Stimulated activated CD8-positive, alpha-beta memory T cell treated with anti-CD3 and anti-CD28 coated beads, Interleukin-12 subunit alpha, Interleukin-12 subunit beta, amount 100 ng/mL, for 1 hour (primary cell): Measurements from ENCODE around the gene LMAN2.
A peak's percentile ranks its signal among the peaks of the same experiment; 100 is the strongest.
"Not testable (repeated sequence)": the region's sequence is repeated elsewhere in the genome, so short reads cannot be mapped to it uniquely, and the experiment has no call there.

ENCODE experiments used
- DNase-seq: peaks from one replicate; pipeline ENCODE4 v3.0.0-alpha.2; 2020; ENCODE audit warnings: low read depth

The LMAN2 gene

DNA sequence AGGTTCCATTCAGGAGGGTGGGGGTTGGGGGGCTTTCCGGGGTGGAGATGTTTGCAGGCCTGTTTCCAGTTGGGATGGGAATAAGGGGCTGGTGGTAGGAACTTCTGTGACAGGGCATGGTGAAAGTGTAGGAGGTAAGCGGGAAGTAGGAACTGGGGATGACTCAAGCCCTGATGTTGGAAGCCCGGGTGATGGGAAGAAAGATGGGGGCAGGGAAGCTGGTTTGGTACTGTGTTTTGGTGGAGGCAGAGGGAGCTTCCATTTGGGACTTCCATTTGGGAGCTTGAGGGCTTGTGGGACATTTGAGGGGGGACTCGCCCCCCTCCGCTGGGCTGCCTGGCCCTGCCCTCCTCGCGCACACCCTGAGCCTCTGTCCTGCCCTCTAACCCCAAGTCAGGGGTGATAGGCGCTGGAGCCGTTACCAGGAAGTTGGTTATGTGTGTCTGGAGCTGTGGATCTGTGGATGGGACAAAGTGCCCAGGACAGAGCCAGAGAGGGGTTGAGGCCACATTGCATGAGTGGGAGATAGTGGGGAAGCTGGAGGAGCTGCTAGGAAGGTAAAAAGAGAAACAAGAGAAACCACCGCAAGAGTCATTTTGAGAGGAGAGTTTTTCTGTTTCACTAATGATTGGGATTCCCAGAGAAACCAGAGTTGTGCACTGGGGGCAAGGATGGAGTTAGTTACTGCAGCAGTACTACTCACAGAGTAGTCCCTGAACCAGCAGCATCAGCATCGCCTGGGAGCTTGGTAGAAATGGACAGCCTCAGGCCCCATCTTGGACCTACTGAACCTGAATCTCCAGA lies 12.9 kb upstream of the LMAN2 start:
- DNase-seq = no peak

DNA sequence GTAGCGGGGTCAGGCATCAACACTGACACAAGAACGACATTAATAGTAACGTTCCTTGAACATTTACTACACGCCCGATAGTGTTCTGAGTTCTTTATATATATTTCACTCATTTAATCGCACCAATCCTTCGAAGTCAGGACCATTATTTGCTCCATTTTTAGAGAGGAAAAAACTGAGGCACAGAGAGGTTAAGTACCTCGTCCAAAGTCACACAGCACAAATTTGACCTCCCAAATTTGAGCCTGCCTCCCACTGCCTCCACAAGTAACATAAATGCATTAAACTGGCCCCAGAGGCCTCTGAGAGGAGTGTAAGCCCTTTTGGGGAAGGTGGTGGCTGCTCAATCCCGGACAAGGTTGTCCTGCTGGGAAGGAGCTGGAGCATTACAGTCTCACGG lies 12.1 kb upstream of the LMAN2 start:
- DNase-seq = no peak

DNA sequence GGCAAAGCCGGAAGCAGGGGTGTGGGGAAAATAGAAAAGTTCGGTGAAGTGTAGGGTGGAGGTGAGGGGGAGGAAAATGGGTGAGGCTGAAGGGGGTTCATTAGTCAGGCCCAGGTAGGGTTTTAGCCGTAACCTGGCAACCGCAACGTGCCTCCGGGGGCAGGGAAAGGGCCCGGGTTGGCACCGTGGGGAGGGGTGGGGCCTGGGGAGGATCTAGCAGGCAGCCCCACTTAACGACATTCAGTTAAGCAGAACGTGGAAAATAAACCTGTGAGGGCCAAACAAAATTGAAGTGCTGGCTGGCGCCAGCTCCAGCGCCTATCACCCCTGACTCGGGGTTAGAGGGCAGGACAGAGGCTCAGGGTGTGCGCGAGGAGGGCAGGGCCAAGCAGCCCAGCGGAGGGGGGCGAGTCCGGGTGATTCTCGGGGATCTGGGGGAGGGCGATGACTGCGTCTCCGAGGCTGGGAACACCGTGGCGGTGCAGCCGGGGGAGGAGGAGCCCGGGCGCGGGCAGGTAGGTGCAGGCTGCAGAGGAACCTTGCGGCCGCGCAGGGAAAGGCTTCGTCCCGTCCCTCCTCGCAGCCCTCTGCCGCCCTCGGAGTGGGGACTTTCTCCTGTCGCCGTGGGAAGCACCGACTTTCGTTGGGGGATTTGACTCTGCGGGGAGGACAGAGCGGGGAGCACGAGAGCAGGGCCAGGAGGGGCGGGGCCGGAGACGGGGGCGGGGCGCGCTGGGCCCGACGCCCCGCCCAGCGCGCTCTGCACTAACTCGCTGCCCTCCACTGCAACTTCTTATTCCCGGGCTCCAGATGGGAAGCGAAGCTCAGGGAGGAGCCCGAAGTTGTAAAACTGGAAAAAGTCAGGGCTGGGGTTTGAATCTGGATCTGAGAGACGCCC lies 11.4 kb upstream of the LMAN2 start:
- DNase-seq = no peak

DNA sequence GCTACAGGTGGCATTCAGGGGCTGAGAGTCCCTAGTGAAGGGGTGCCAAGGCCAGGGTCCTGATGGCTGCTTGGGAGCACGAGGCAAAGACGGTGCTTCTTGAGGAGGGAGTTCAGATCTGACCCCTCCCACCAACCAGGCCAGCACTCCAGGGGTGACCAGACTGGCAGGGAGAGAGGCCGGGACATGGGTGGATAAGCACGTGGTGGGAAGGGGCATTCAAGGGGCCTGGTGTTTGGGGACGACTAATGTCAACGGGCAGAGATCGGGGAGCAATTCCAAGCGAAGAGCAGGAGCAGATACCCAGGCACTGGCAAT lies 10.8 kb upstream of the LMAN2 start:
- DNase-seq = no peak

DNA sequence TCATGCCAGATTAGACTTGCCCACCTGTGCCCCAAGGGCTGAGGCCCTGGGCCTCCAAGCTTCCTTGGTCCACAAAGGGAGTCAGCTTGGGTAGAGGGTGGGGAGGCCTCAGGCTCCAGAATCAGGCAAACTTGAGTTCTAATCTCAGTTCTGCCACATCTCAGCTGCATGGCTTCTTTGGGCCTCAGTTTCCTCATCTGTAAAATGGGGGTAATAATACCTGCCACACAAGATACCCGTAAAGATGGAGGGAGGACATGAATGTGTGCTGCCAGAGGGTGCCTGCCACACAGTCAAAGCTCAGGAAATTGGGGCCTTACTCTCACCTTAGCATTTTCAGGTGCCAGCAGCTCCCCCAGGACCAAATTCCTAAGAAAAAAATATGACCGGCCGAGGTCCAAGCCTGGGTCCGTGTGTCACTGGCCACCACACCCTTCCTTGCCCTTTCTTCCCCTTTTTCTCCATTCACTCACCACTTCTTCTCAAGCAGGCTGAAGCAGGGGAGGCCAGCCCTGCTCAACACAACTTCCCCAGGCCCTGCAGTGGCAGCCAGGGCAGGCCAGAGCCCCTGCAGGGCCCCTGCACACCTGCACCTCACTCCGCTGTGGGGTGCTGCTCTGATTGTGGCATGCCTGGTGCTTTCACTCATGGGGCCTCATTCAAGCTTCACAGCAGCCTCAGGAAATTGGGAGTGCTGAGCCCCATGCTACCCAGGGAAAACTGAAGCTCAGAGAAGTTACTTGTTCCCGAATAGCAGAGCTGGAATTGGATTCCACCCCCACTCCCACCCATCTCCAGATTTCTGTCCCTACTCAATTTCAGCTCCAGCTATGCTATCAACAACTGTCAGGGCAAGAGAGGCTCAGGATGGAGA lies 10.2 kb upstream of the LMAN2 start:
- DNase-seq = no peak

DNA sequence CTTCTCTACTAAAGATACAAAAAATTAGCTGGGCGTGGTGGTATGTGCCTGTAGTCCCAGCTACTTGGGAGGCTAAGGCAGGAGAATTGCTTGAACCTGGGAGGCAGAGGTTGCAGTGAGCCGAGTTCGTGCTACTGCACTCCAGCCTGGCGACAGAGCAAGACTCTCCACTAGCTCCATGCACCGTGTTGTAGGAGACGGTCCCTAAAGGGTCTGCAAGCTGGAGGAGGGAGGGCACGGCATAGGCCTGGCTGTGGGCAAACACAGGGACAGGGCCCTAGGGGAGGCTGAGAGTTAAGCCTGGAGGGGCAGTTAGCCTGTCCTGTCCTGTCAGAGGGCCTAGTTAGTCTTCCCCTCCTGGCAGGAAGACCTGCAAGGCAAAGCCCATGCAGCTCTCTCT lies 9.3 kb upstream of the LMAN2 start:
- not testable (repeated sequence) for DNase-seq

DNA sequence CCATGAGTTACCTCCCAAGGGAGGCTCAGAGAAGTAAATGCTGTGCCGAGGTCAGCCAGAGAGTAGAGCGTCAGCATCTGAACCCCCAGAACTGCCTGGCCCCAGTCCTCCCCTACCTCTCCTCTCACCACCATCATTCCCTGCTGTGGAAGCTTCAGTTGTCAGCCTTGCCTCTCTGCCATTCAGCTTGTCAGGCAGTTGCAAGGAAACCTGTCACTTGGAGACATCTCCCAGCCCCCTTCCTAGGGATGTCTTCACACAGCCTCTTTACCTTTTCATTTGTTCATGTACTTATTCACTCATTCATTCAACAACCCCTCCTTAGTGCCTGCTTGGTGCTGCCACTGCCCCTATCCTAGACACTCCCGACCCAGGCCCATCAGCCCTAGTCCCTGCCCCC lies 8.4 kb upstream of the LMAN2 start:
- DNase-seq = no peak

DNA sequence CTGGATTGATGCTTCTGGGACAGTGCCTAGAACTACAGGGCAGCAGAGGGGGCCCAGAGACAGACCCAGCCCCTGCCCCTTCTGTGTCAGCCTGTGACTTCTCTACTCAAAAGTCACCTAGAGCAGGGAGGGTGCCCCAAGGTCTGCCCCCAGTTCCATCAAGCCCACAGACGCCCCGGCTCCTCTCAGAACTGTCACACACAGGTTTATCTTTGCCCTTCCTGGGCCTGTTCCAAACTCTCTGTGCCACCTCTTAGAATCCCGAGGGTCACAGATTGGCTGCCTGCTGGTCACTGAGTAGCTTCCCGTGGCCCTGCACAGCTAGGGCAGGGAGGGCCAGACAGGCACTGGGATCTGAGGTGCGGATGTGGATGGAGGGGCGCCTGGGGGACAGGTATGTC lies 8.0 kb upstream of the LMAN2 start:
- no peak for DNase-seq

DNA sequence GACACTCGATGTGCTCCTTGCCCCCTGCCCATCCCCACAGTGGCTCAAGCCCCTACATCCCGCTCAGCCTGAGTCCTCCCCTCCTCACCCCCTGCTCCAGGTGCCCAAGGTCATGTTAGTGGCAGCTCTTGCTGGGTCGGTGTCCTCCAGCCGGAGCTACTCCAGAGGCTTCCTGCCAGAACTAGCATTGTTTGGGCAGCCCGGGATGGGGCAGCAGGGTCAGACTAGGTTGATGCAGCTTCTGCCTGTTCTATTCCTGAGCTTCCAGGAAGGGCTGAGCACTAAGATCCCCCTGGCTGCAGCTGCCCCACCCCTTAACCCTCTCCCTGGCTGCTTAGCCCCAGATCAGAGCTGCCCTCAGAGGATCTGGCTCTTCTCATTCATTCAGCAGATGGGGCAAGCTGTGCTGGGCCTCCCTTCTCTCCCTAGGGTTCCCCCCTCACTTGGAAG lies 6.9 kb upstream of the LMAN2 start:
- no peak for DNase-seq

DNA sequence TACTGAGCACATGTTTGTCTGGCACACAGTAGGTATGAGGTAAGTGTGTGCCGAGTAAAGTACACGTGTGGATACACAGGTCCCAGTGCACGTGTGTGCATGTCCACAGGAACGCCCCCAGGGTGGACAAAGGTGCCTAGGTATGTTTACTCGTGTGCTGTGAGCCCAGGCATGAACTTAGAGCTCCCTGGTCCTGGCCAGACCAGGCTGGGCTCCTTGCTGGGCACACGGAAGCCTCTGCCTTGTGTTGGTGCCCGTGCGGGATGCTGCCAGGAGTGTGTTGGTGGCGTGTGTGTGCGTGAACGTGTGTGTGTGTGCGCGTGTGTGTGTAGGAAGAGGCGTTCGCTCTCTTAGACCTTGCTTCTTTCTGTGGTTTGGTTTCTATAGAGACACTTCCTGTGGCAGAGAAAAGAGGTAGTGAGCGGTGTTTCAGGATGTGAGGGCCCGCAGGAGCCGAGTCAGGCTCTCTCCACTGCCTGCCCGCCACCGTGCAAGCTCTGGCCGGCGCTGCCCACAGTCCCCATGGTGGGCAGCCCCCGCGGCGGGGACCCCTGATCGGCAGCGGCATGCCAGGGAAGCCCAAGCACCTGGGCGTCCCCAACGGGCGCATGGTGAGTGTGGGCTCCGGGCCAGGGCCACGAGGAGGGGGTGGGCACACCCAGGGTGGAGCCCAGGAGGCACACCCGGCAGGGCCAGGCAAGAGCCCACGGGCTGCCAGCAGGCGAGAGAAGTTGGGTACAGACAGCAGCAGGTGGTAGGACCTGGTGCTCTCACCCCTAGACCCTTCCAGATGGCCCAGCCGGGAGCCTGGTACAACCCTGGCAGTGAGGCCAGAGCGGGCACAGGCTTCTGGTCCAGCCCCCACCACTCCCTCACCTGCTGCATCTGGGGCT lies 6.2 kb upstream of the LMAN2 start, which contains the start of gene RGS14:
Gene RGS14, plus strand, starts transcription at position 466 of the 893 bp plus-strand sequence. Its CDS starts 101 bp downstream, at position 567.
- DNase-seq = peak; percentile 42

DNA sequence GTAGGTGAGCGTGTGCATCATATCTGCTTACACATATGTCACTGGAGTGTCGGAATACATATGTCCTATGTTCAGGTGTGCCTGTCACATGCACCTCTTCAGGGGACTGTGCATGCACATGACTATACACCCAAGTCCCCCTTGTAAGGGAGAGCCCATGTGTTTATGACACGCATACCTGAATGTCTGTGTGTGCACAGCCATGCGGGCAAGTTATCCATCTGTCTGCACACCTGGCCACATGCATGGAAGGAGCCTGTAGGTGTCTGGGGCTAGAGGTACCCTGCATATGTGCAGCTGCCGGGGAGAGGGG lies 5.6 kb upstream of the LMAN2 start:
- no peak for DNase-seq

DNA sequence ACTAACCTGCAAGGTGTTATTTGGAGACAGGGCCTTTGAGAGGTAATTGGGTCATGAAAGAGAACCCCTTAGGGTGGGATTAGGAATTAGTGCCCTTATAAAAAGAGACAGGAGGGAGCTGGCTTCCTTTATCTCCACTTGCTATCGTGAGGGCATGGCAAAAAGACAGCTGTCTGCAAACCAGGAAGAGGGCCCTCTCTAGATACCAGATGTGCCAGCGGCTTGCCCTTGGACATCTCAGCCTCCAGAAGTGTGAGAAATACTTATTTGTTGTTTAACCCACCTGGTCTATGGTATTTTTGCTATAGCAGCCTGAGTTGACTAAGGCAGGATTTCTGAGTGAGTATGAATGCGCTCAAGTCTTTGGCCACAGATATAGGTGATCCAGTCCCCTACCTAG lies 5.3 kb upstream of the LMAN2 start:
- no peak for DNase-seq

DNA sequence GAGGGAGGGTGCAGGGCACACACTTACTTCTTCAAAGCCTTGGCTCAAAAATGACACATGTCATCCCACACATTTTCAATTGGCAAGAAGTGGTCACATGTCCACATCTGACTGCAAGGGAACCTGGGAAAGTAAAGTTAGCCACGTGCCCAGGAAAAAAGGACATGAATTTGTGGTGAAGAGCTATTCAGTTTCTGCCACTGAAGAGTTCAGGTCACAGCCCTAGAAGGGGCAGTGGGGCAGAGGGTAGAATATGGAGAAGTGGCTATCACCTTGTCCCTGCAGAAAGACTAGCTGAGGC lies 4.3 kb upstream of the LMAN2 start:
- no peak for DNase-seq

DNA sequence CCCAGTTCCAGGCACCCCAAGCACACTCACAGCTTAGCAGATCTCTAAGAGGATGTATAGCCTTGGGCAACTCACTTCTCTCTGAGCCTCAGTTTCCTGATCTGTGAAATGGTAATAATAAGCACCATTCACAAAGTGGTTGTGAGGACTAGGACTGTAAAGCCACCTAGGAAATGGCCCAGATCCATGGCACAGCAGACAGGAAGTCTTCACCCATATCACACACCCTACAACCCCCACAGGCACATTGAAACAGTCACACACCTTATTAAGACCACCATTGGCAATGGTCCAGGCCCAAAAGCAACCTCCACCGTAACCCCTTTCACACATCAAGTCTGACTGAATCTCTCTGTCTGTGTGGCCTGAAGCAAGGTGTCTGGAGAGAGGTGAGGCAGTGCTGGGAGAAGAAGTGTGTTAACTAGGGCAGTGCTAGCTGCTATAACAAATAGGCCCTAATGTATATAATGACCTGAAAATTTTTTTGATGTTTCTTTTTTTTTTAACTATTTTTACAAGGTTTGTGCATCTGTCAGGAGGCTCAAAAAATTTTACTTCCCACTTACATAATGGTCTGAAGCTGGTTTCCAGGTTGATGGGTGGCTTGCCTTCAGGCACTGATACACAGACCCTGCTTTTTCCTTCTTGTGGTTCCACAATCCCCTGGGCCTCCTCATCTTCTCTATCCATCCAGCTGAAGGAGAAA lies 3.8 kb upstream of the LMAN2 start:
- DNase-seq = no peak

DNA sequence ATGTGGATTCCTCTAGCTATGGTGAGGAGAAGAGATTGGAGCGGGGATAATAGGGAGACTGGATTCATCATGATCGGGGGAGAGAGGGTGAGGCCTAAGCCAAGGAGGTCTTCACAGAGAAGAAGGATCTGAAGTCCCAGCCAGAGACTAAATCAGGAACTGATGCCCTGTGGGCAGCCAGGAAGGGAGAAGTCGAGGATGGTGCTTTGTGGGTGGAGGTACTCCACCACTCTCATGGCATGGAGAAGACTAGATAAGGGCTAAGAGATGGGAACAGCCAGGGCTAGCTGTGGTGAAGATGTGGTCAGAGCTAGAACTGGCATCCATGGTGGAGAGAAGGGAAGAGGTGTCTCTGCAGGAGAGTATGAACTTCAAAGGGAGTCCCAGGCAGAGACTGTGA lies 3.2 kb upstream of the LMAN2 start:
- DNase-seq = no peak

DNA sequence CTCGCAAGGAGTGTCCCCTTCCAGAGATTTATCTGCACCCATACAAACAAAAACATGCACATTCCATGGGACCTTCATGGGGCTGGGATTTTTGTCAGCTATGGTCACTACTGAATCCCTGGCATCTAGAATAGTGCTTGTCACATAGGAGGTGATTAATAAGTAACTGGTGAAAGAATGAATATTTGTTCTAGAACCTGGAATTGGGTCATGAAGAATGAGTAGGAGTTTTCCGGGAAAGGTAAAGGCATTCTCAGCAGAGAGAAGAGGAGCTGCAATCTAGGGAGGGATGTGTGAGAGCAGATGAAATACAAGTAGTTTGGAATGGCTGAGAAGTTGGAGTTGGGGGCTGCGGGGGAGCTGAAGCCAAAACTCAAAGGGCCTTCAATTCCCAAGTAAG lies 2.8 kb upstream of the LMAN2 start:
- no peak for DNase-seq

DNA sequence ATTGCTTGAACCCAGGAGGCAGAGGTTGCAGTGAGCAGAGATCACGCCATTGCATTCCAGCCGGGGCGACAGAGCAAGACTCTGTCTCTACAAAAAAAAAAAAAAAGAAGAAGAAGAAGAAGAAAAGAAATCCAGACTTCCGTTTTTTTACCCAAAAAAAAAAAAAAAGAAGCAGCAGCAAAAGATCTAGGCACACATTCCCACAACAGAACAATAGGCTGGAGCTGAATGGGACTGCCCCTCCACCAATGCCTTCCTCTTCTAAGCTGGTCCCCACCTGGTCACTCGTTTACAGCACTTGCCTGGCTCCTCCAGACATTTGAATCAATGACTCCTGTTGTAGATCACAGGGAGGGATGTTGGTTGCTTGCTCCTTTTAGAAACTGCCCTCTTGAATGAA lies 1.6 kb upstream of the LMAN2 start:
- no peak for DNase-seq

DNA sequence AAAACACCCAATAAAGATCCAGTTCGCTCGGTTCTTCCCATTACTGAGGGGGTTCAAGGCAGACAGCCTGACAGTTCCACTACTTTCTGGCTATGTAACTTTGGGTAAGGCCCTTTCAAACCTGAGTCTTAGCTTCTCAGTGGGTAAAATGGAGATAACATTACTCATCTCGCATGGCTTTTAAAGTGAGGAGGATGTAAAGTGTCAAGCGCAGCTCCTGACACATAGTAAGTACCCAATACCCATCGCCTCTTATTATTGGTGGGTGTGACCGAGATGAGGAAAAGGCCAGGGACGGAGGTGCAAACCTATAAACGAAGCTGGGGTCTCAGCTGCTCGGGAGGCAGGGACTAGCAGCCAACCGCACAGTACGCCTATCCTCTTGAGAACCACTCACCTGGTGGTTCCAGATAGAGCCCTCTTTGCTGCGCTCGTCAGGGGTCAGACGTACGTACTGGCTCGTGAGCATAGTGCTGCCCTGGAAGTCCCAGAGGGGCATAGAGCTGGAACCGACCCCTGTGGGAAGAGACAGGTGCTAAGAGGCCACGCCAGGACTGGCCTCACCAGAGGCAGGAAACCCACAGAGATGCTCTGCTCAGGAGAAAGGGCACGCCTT lies 584 bp downstream of the LMAN2 start:
- no peak for DNase-seq

DNA sequence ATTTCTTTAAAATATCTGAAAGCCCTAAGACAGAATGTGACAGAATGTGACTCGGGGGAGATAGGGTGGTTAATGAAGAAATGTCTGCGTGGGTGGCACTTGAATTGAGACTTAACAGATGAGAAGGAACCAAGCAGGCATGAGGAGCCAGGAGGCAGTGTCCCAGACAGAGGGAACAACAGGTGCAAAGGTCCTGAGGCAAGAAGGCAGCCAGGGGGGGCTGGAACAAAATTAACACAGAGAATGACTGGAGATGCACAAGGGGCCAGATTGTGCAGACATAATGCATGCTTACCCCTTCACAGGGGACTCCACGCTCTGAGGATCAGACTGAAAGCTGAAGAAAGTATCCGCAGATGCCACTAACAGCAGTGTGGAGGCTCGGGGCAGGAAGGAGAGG lies 1.7 kb downstream of the LMAN2 start:
- no peak for DNase-seq

DNA sequence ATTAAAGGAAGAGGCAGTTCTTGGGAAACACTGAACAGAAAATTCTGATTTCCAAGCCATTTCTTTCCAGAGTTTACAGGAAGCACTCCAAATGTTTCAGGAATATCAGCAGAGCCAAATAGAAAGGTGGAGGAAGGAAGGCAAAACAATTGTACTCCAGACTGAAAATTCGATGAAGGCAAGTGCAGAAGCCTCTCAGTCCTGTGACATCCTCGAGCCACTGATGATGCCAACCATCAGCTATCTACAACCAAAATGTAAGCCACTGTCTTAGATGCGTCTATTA lies 2.2 kb downstream of the LMAN2 start:
- no peak for DNase-seq

DNA sequence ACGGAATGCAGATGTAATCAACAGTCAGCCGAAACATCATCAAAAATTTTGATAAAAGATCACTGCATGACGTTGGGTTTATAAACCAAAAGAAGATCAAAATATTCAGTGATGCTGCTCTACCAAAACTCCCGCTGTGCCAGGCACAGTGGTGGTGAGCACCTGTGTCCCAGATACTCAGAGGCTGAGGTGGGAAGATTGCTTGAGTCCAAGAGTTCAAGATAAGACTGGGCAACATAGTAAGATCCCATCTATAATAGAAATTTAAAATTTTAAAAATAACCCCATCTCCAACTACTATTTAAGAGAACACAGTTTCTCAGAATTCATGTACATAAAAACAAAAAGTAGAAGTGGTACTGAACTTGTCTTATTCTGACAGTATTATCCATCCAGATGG lies 3.8 kb downstream of the LMAN2 start:
- no peak for DNase-seq
